HG02642 (cell line): ENCODE measurements around the gene VAV3.
"Not testable (repeated sequence)": the region's sequence is repeated elsewhere in the genome, so short reads cannot be mapped to it uniquely, and the experiment has no call there.

Source experiments
- ATAC-seq: cut with Tn5 transposase; IDR thresholded peaks from one replicate; pipeline ENCODE4 v1.9.1; 2021; ENCODE audit warnings: mild to moderate bottlenecking; ENCODE audit not compliant: unreplicated experiment, poor library complexity

Gene VAV3

GRCh38 chr1:107965110-107965991 lies at the start of gene VAV3:
Gene VAV3, minus strand, starts transcription at chr1:107965180. Its CDS starts 311 bp downstream, at chr1:107964869.
- ATAC-seq: no peak

- ATAC-seq: no peak
Measured at GRCh38 chr1:108012553-108012952, 47.6 kb upstream of the VAV3 start.

DNA sequence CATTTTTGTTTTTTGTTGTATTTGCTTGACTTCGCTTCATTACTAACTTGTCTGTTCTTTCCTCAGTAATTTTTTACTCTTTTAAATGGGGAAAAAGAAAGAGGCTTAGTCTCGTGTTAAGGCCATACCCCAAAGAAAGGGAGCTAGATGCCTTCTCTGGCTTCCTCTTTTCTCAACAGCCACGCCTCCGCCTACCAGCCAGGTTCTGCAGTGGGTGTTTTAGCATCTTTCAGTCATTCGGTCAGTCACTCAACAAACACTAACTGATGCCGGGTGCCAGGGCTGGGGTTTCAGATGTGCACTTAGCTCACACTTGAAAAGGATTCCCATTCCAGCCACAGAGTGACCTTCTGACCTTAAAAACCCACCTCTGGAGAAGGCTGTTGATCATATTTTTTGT lies 46.3 kb upstream of the VAV3 start:
- no peak for ATAC-seq

DNA sequence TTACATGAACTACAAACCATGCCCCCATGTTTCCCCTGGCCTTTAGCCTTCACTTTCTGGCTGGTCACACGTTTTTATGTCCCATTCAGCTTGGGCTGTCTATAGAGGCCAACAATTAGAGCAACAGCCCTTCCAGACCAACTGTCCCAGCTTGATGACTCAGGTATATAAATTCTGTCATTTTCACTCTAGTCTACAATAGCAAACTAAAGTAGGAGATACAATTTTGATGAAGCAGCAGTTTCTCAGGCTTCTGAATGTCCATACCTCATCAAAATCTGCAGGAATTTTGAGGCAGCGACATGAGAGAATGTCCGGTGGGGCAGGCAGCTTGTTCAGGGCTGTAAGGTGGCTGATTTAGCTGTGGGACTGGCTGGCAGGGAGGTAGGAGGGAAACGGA lies 45.6 kb upstream of the VAV3 start:
- ATAC-seq: no peak

- ATAC-seq: no peak
Measured at GRCh38 chr1:108009603-108010195, 44.7 kb upstream of the VAV3 start.

GRCh38 chr1:108007531-108007930 lies 42.6 kb upstream of the VAV3 start:
- no peak for ATAC-seq

GRCh38 chr1:108007070-108007469 lies 42.1 kb upstream of the VAV3 start:
- no peak for ATAC-seq

- not testable (repeated sequence) for ATAC-seq
Measured at GRCh38 chr1:108004919-108005318, 39.9 kb upstream of the VAV3 start.

GRCh38 chr1:108000620-108001111 lies 35.7 kb upstream of the VAV3 start:
- no peak for ATAC-seq

DNA sequence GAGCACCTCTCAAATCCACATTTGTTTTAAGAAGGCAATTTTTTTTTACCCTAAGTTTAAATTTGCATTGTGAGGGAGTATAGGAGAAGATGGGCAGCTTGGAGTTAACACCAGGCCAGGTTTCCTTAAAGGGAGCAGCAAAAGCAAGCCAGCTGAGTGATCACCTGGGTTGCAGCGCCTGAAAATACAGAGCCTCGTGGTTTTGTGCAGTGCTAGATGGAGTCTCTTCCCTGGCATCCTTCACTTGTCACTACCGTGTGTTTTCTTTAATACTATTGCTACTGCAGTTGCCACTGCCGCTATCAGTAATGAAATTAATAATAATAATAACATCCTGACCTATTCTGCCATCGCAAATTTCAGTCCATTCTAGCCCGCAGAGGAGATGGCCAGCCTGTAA lies 35.2 kb upstream of the VAV3 start:
- no peak for ATAC-seq

DNA sequence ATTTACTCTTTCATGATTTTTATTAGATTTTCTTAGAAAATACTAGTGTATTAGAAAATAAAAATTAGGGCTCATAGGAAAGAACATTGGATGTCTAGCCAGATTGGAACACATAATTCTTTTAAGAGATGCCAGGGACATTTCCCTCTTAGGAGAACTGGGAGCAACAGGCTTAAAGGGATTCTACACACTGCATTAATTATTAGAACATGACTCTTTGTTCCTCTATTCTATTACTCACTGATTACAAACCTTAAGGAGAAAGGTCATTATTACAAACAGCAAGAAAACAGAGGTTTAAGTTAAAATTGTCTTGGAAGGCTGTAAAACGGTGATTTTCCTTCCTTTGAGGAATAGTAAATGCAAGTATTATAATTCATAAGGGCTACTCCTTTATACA lies 32.9 kb upstream of the VAV3 start:
- ATAC-seq: no peak

- no peak for ATAC-seq
Measured at GRCh38 chr1:107993920-107994319, 28.9 kb upstream of the VAV3 start.

DNA sequence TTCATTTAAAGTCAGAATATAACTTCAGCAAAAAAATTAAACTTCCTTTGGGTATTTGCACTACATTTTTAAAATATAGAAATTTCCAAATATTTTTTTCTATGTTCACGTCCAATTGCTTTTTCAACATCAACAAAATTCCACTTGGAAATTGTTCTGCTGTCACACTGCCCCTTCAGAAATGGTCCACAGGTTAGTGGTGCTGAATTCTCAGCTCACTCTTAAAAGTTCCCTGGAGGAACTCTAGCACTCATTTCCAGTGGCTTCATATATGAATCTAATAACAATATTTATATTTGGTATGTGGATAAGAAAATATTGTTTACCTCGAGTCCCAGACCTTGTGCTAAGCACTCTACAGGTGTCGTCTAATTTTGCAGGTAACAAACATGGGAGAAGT lies 27.4 kb upstream of the VAV3 start:
- no peak for ATAC-seq

- no peak for ATAC-seq
Measured at GRCh38 chr1:107991371-107992066, 26.5 kb upstream of the VAV3 start.

DNA sequence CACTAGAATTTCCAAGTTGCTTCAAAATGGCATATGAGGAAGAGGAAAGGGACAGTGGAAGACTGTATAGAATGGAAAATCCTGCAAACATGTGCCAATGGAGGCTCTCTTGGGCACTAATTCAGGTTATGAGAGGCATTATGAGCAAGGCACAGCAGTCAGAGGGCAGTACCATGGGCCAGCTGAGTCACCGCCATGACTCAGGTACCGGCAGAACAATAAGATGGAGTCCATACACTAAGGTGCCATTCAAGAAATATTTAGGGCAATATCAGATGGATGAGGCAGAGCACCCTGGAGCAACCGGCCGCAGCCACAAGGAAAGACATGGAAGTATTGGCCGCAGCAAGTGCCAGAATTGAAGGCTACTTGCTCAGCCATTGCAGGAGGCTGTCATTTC lies 25.6 kb upstream of the VAV3 start:
- ATAC-seq: no peak

GRCh38 chr1:107981277-107981676 lies 16.3 kb upstream of the VAV3 start:
- no peak for ATAC-seq

GRCh38 chr1:107979926-107980325 lies 14.9 kb upstream of the VAV3 start:
- ATAC-seq: no peak

GRCh38 chr1:107979088-107979487 lies 14.1 kb upstream of the VAV3 start:
- no peak for ATAC-seq

DNA sequence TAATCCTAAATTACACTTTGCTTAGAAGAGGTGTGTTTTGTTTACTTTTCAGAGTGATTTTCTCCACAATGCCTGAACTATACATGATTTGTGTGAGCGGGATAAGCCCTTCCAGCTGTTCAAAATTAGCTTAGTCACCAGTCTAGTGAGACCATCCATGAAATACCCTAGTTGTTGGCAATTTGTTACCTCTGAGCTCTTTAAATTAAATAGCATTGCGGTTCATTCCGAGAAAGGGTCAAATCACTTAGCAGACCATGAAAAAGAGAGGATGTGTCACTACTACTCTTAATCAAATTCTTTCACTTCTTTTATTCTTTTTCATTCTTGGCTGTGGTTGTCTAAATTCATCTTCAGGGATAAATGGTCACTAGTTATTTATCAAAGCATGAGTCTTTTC lies 11.9 kb upstream of the VAV3 start:
- no peak for ATAC-seq

DNA sequence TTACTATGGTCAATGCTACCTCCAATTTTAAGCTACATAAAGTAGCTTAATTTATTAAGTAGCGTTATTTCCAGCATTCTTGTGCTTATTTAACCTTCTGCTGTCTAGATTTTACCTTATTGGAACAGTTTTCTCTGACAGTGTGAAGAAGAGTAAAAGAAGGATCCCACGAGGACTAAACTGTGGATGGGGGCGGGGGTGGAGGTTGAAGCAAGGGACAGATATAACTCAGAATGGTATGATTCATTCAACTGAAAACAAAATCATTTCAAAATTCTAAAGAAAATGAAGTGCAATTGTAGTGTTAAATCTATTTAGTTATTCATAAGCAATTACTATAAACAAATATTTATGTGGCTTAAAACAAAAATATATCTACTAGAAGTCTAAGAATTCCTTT lies 11.5 kb upstream of the VAV3 start:
- ATAC-seq: no peak

DNA sequence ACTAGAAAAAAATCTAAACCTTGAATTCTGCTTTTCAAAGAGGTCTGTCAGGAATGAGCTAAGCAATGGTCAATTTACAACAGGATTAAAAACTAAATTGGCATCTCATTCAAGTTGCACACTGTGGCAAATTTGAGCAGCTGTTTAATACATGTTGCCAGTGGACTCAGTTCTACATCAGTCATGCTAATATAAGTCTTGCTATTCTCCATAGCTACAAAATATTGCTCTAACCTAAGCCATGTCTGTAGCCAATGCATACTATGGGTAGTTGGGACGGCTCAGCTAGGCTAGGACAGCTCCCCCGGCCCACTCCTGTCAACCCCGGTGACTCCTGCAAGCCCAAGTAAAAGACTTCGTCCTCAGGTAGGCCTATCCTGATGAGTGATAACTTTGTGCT lies 10.9 kb upstream of the VAV3 start:
- ATAC-seq: no peak
